GM19239 (cell line): ENCODE results near the gene TBC1D14.

Experiments
- DNase-seq: peaks from one replicate; pipeline ENCODE4 v3.0.0; 2011; ENCODE audit warnings: low spot score; ENCODE audit not compliant: insufficient read length
- FAIRE-seq: peaks from 2 replicates; lab custom pipeline; 2011; peaks lifted over from hg19 to GRCh38; lab: Jason Lieb, UNC

The TBC1D14 gene

DNA sequence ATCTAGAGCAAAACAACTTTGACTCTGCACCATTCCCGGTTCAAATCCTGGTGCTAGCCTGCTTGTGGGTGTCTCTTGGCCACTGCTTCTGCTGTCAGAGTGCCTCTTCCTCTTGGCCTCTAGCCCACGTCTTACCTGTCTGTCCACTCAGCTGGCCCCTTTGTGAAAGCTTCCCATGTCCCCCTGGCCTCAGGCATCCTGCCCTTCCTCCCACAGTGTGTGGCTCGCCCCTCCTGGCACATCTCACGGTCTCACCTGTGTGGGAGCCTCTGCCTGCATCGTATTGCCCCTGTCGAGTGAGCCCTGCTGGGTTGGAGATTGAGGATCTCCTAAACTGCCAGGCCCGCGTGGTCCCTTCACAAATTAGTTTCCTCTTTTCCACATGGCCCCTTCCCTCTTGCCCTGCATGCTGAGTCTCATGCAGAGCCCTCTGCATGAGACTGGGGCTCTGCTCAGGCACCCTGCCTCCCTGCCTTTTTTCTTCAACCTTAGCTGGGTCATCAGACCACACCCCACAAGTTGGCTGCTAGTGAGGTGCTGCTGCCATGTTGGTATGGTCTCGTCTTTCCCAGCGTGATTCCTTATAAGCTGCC, 79.8 kb downstream of the TBC1D14 start:
- FAIRE-seq (no peak), DNase-seq (no peak)

DNA sequence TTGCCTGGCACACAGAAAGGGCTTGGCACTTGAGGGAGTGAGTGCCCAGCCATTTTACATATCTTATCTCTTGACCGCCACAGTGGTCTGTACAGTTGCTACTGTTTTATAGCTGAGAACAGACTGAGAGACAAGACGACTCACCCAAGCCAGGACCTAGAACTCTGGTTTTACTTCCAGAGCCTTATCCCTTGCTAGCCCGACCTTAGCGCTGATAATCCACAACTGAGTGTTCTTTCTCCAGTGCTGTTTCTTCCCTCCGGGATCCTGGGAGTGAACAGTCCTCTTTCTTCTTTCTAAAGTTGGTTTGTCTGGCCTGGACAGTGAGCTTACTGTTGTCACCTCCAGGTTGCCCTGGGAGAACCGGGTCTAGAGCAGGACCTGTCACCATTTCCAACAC, 81.0 kb downstream of the TBC1D14 start:
- DNase-seq (no peak), FAIRE-seq (no peak)

DNA sequence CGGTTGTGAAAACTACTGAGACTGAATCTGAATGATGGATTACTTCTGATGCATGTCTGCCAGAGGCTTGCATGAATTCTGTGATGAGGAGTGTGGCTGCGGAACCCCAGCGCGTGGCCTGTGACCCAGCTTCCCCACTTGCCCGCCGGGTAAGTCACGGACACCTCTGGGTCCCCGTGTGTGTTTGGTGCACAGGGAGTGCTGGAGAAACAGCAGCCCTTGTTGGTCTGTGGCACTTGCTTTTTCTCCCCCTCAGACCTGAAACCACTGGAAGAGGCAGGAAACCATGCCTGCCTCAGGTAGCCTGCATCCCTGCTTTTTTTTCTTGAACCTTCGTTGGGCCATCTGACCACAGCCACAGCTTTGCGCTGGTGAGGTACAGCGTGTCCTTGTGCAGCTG, 81.6 kb downstream of the TBC1D14 start:
- no peak for FAIRE-seq

DNA sequence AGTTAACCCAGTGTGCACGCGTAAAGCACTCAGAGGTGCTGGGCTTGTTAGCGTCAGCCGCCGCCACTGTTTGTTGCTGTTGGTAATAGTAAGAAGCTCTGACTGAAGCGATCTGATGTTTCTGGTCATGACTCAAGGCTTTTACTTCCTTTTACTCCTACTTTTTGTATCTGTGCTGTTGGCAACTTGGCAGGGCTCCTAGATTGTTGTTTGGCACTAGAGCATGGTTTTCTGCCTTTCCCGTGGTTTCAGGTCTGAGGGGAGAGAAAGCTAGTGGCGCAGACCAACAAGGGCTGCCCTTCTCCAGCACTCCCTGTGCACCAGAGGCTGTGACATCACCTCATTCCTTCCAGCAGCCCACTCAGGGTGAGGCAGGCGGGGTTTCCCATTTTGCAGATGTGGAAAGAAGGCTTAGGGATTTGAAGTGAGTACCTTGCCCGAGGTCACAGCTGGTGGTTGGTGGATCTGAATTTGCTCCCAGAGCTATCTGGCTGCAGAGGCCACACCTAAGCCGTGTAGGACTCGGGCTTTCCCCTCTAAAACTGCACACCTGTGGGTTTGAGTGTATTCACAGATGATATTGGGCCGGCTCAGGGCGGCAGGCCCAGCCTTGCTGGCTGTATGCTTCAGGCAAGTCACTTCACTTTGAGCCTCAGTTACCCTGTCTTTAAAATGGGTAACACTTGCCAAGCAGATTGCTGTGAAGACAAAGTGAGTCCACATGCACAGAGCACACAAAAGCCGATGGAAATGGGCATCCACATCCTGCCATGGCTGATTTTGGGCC, 82.3 kb downstream of the TBC1D14 start:
- FAIRE-seq: no peak
- no peak for DNase-seq

More for the DNA sequence above, 81.6 kb downstream of the TBC1D14 start:
- no peak for DNase-seq

DNA sequence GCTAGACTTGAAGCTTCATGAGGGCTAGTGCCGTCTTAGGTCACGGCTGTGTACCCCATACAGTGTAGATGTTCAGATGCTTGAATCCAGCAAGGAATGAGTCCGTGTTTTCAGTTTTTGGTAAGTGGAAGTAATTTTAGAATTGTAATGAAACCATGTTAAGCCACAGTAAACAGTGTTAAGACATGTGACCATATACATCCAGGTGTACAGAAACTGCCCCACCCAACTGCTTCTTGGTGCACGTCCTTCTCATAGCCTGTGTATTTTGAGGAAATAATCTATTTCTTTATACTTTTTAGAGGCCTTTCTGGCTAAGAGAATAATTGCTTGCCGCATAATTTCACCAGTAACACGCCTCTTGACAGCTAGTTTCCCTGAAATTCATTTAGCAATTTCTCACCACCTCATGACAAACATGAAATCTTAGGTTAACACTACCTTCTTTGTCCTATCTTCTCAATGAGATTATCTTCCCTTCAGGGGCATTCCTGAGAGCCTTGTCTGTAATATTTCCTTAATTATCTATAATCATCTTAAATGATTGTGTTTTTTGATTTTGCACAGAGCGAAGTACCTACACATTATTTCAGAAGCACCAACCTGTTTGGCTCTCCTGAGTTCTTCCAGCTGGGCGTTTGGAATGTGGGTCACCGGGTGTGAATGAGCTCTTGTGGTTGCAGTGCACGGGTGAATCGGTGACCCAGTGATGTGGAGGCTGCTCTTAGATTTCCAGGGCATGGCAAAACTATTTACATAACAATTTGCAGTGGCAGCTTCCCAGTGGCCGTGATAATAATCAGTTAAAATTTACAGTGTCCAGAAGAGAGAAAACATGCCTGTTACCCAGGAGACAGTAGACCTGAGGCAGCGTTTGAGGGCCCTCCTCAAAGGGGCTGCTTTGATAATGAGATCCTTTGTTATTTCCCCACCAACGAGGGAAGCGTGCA, 83.4 kb downstream of the TBC1D14 start:
- FAIRE-seq: no peak
- no peak for DNase-seq

DNA sequence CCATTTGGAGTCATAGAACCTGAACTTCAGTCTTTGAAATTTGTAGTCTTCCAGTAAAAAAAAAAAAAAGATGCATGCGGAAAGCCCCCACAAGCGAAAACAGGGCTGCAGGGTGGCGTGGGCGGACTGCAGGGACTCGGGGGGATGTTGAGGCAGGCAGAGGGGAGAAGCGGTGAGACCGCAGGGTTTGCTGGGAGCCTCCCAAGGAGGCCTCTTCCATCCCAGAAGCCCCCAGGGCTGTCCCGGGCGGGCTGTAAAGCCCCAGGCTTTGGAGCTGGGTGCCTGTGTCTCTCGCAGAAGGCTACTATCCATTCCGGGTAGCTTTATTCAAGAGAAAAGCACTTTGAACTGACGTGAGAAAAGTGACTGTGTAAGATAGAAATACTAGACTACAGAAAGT, 86.9 kb downstream of the TBC1D14 start:
- FAIRE-seq: no peak
- DNase-seq: no peak

DNA sequence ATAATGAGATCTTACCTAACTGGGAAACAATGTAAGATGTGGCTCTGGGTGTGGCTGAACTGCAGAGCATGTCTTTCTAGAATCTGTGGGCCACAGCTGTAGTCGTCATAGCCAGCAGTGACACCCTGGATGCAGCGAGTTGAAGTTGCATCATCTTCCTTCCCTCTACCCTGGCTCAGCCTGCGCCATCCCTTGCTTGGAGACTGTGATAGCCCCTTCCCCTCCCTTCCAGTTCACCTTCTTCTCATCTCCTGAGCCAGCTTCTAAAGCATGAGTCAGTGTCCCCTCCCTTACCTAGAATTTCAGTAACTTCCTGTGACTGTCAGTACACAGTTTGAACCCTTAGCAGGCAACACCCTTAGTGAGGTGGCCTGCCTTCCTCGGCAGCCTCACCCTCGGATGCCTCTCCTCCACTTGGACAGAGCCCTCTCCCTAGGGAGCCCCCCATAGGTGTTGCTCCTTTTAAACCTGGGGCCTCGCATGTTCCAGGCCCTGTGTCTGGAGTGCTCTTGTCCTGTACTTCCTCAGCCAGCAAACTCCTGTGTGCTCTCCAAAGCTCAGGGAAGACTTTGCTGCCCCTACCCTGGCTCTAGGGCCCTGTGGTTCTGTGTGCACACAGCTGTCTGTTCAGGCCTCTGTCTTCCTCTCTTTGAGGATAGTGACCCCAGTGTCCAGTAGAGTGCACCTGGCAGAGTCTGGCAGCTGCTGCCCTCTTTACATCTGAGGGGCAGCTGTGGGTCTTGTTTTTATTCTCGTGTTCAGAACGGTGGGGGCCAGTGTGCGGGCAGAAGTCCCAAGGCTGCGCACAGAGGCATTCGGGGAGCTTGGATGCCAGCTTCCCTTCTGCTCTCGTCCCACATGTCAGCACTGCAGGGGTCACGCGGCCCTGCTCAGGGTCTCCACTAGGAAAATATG, 89.8 kb downstream of the TBC1D14 start:
- FAIRE-seq (no peak), DNase-seq (no peak)

DNA sequence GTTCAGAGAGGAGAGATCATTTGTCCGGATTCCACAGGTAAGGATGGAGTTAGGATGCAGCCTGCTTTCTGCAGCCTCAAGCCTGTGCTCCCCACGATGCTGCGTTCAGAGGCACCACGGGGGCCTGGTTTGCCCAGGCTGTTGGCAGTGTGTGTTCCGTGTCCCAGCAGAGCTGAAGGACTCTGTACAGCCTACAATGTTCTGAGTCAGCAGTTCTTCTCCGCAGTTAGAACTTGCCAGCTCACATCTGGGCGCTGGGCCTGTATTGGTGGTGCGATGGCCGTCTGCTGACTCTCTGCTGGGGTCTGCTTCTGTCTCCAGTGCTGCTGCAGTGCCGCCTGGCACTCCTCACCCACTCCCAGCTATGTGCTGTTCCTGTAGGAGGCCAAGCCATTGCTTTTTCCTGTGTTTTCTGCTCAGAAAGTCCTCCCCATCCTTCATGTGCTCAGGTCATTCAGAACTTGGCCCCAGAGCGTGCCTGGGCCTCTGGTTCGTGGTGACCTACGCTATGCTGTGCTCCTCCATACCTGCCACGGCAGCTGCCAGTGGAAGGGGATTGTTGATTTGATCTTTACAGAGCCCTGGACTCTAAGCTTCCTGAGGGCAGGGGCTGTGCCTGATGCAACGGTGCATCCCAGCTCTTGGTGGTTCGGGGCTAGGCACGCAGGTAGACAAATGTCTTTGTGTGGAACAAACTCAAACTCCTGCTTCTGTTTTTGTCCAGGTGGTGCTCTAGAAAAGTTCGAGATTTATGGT, 91.0 kb downstream of the TBC1D14 start:
- FAIRE-seq (no peak), DNase-seq (no peak)

DNA sequence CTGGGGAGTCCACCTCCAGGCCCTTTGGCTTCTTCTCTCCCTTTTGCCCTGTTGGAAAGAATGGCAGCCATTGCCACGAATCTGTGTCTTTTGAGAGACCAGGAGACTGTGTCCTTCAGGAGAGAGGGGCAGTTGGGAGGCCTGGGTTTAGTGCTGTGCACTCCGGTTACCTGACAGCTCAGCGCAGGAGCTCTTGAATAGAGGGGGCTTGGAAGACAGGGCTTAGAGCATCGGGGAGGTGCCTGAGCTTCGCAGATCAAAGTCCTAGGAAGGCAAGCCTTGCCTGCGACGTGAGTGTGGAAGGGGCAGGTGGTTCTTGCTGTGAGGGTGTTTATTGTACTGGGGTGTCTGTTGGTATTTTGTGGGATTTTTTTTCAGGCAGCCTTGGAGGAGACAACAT, 91.6 kb downstream of the TBC1D14 start:
- FAIRE-seq: no peak
- no peak for DNase-seq

DNA sequence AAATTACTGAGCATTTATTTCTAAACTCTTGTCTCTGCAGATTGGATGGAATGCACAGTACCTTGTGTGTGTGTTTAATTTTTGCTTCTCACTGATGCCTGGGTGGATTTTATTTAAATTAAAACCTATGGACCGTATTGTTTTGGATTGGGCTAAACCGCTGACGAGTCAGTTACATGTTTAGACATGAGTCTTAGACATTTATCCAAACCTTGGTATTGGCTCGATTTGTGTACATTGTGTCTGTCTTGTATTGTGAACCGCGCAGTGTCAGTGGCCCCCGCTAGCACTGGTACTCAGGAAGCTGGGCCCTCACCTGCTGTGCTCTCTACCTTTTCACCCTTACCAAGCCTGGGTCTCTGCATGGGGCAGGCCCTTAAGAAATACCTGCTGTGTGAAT, 92.7 kb downstream of the TBC1D14 start:
- FAIRE-seq (no peak), DNase-seq (no peak)

DNA sequence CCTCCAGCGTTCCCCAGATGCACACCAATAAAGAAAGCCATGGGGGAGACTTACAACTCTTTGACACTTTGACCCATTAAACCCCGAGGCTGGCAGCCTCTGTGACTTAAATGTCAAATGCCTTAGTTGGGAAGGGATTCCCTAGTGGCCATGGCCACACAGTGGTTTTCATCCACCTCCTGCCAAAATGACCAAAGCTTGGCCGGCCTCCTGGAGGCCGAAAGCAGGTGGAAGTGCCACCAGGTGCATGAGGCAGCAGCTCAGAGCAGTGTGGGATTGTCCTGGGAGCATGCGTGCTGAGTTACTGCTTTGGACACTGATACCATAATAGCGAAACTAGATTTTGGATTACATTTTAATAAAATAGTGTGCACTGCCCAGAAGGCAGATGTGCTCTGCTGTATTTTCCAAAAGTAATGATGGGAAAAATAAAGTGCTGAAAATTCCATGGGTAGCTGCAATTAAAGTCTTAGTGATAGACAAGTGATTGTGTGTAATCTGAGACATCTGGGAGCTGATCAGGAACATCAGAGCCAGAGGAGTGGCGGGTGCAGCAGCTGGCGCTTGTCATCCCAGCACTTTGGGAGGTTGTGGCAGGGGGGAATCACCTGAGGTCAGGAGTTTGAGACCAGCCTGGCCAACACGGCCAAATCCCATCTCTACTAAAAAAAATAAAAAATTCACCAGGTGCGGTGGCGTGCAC, 93.7 kb downstream of the TBC1D14 start:
- no peak for FAIRE-seq
- no peak for DNase-seq

DNA sequence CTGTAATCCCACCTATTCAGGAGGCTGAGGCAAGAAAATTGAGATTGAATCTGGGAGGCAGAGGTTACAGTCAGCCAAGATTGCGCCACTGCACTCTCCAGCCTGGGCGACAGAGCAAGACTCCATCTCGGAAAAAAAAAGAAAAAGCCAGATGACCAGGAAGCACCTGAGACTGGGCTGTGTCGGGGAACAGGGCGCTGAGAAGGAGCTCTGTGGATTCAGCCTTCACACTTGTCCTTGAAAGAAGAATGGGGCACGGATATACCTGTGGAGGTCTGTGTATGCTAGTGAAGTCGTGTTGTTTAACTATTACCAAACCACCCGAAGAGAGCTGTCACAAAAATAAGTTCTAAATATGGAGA, 94.2 kb downstream of the TBC1D14 start:
- no peak for FAIRE-seq
- no peak for DNase-seq

DNA sequence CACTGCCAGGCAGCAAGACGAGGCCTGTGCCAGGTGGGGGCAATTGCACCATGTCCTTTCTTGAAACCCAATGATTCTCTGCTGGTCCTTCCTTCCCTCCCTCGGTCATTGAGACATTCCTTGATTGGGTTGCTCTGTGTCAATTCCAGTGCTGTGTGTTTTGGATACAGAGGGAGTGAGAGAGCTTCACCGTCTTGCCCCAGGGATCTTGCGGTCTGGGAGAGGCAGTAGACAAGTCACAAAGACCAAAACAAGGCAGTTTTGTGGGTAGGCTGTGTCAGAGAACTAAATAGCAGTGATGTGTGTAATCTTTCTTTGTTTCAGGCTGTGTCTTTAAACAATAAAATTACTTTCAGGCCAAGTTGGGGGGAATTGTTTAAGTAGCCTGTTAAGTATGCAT, 94.7 kb downstream of the TBC1D14 start:
- no peak for FAIRE-seq
- no peak for DNase-seq

DNA sequence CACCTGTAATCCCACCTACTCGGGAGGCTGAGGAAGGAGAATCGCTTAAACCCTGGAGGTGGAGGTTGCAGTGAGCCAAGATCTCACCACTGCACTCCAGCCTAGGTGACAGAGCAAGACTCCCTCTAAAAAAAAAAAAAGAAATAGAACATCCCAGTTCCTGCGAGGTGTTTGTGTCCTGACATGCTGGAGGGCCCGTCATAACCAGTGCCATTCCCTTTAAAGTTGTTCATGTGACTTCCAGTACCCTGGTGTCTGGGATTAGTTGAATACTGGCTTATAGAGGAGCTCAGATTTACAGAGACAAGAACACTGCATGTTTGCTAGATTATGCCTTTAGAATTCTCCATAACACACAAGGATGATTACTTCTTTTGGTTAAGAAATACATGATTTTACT, 95.9 kb downstream of the TBC1D14 start:
- FAIRE-seq: no peak
- no peak for DNase-seq

DNA sequence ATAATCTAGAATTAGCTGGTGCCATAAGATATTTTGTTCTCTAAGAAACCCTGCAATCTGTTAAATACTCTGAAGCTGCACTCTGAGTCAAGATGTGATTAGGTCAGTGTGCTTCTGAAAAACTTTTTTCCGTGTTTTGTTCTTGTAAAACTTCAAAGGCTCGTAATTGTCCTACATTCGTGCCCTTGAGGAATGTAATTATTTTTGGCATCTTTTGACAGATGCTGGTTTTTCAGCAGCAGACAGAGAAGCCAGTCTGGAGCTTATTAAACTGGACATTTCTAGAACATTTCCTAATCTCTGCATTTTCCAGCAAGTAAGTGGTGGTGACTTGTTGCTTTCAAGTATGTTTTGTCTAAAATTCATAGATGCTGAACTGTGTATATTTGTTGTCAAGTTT, 96.8 kb downstream of the TBC1D14 start:
- FAIRE-seq: no peak
- DNase-seq: no peak

DNA sequence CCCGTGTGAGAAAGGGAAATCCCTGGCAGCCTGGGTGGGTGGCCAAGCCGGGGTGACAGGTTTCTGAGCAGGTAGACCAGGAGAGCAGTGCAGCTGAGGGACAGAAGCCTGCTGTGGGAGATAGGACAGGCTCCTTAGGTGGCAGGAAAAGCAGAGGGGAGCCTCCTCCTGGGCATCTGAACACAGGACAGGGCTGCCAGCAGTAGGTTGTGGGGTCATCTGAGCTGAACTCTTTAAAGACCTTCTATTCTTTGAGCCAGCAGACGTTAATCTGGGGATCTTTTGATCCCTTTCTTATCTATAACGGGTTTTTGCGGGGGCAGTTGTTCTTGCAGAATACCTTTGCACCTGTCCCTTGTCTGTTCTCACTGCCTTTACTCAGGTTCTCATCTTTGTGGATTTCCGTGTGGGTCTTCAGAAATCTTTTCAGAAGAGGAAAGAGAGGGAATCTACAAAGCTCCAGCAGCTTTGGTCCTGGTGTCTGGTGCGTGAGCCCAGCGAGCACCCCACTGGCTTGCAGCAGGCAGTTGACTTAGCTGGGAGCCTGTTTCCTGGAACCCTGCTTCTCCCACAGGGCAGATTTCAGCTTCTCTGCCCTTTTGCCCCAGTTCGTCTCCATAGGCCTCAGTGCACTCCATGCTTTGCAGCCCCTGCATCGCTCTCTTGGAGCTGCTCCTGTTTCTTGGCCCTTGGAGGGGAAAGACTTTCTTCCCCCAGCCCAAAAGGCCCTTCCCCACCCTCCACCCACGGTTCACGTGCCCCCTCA, 97.7 kb downstream of the TBC1D14 start:
- DNase-seq: no peak
- no peak for FAIRE-seq

DNA sequence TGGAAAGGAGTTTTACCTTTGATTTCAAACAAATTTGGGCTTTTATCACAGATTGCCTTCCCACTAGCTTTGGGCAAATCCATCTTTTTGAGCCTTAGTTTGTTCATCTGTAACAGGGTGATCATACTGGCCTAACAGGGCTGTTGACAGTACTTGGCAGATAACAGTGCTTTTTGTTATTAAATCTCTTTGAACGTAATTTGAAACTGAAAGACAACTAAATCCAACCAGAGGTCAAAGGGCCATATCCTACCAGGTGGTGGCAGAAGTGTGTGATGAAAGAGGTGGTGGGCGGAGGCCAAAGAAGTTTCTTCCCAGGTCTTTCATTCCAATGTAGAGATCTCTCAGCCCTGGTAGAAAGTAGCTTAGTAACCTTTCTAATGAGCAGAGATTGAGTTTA, 98.3 kb downstream of the TBC1D14 start:
- no peak for DNase-seq
- FAIRE-seq: no peak

DNA sequence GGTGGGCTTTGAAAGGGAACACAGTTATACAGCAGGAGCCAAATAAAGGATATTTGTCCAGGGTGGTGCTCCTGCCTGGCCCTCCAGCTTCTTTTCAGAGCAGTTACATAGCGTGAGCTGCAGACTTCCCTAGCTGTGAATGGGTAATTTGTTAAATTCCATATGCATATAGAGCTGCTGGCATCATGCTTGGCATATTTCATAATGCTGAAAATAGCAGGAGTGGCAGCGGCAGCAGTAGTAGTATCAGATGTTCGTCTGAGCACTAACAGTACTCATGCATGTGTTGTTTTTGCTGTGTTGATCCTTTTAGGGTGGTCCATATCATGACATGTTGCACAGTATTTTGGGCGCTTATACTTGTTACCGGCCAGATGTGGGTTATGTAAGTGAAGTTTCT, 99.9 kb downstream of the TBC1D14 start:
- no peak for FAIRE-seq
- DNase-seq: no peak
